ENCODE measurements around the gene SIK2.

The SIK2 gene

GRCh38 chr11:111698852-111699559 is 96.8 kb downstream of the SIK2 start:
- H3K27me3 ChIP-seq (ENCODE audit: insufficient read depth, poor library complexity, severe bottlenecking): no peaks in the 10 kb centered on the region
- ATAC-seq (ENCODE audit: low read depth) (no peak), DNase-seq (ENCODE audit: low spot score) (no peak)
- no peak overlapping the region for H3K4me3 ChIP-seq (ENCODE audit: severe bottlenecking)
- TF ChIP-seq, protein P1, sequence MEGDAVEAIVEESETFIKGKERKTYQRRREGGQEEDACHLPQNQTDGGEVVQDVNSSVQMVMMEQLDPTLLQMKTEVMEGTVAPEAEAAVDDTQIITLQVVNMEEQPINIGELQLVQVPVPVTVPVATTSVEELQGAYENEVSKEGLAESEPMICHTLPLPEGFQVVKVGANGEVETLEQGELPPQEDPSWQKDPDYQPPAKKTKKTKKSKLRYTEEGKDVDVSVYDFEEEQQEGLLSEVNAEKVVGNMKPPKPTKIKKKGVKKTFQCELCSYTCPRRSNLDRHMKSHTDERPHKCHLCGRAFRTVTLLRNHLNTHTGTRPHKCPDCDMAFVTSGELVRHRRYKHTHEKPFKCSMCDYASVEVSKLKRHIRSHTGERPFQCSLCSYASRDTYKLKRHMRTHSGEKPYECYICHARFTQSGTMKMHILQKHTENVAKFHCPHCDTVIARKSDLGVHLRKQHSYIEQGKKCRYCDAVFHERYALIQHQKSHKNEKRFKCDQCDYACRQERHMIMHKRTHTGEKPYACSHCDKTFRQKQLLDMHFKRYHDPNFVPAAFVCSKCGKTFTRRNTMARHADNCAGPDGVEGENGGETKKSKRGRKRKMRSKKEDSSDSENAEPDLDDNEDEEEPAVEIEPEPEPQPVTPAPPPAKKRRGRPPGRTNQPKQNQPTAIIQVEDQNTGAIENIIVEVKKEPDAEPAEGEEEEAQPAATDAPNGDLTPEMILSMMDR (IDR thresholded peaks at IDR 0.05; ENCODE audit: poor library complexity, severe bottlenecking): no peak
- no peaks in the 10 kb centered on the region for H3K4me1 ChIP-seq (ENCODE audit: insufficient read depth, poor library complexity, severe bottlenecking)
- H3K27ac ChIP-seq (ENCODE audit: poor library complexity, severe bottlenecking): no peak overlapping the region
- H3K9me3 ChIP-seq (ENCODE audit: severe bottlenecking): no peaks in the 10 kb centered on the region
- H3K36me3 ChIP-seq (ENCODE audit: low read depth): peaks cover 14% of the 10 kb centered on the region

- no peak overlapping the region for H3K27ac ChIP-seq (ENCODE audit: poor library complexity, severe bottlenecking)
- TF ChIP-seq, protein P1 (IDR thresholded peaks at IDR 0.05; ENCODE audit: poor library complexity, severe bottlenecking): no peak
- no peaks in the 10 kb centered on the region for H3K4me1 ChIP-seq (ENCODE audit: insufficient read depth, poor library complexity, severe bottlenecking)
Measured at GRCh38 chr11:111699579-111700156, 97.4 kb downstream of the SIK2 start.

GRCh38 chr11:111700162-111700561 is 97.9 kb downstream of the SIK2 start:
- ATAC-seq (ENCODE audit: low read depth) (no peak), DNase-seq (ENCODE audit: low spot score) (no peak)
- TF ChIP-seq, protein P1 (IDR thresholded peaks at IDR 0.05; ENCODE audit: poor library complexity, severe bottlenecking): no peak
- H3K9me3 ChIP-seq (ENCODE audit: severe bottlenecking): no peaks in the 10 kb centered on the region
- no peak overlapping the region for H3K27ac ChIP-seq (ENCODE audit: poor library complexity, severe bottlenecking)
- H3K4me1 ChIP-seq (ENCODE audit: insufficient read depth, poor library complexity, severe bottlenecking): no peaks in the 10 kb centered on the region
- no peak overlapping the region for H3K4me3 ChIP-seq (ENCODE audit: severe bottlenecking)
- H3K36me3 ChIP-seq (ENCODE audit: low read depth): peaks cover 19% of the 10 kb centered on the region
- H3K27me3 ChIP-seq (ENCODE audit: insufficient read depth, poor library complexity, severe bottlenecking): no peaks in the 10 kb centered on the region

More at GRCh38 chr11:111699579-111700156, 97.4 kb downstream of the SIK2 start:
- no peak for ATAC-seq (ENCODE audit: low read depth)
- H3K9me3 ChIP-seq (ENCODE audit: severe bottlenecking): no peaks in the 10 kb centered on the region
- no peak overlapping the region for H3K4me3 ChIP-seq (ENCODE audit: severe bottlenecking)
- no peak for DNase-seq (ENCODE audit: low spot score)
- H3K27me3 ChIP-seq (ENCODE audit: insufficient read depth, poor library complexity, severe bottlenecking): no peaks in the 10 kb centered on the region
- H3K36me3 ChIP-seq (ENCODE audit: low read depth): peaks cover 14% of the 10 kb centered on the region

- DNase-seq (ENCODE audit: low spot score): no peak
- Histone ChIP-seq H3K9me3 (ENCODE audit: severe bottlenecking) (no peaks in the 10 kb centered on the region), H3K36me3 (ENCODE audit: low read depth) (peaks cover 34% of the 10 kb centered on the region), H3K4me3 (ENCODE audit: severe bottlenecking) (no peak overlapping the region), H3K27ac (ENCODE audit: poor library complexity, severe bottlenecking) (no peak overlapping the region), H3K27me3 (ENCODE audit: insufficient read depth, poor library complexity, severe bottlenecking) (no peaks in the 10 kb centered on the region), H3K4me1 (ENCODE audit: insufficient read depth, poor library complexity, severe bottlenecking) (peaks cover 9% of the 10 kb centered on the region)
- TF ChIP-seq, protein P1 (IDR thresholded peaks at IDR 0.05; ENCODE audit: poor library complexity, severe bottlenecking): no peak
- ATAC-seq (ENCODE audit: low read depth): no peak
Measured at GRCh38 chr11:111702623-111703022, 100.4 kb downstream of the SIK2 start.

- DNase-seq (ENCODE audit: low spot score) (no peak), ATAC-seq (ENCODE audit: low read depth) (no peak)
- Histone ChIP-seq H3K36me3 (ENCODE audit: low read depth) (peaks cover 39% of the 10 kb centered on the region), H3K9me3 (ENCODE audit: severe bottlenecking) (no peaks in the 10 kb centered on the region), H3K4me3 (ENCODE audit: severe bottlenecking) (no peak overlapping the region), H3K4me1 (ENCODE audit: insufficient read depth, poor library complexity, severe bottlenecking) (peaks cover 9% of the 10 kb centered on the region), H3K27ac (ENCODE audit: poor library complexity, severe bottlenecking) (no peak overlapping the region), H3K27me3 (ENCODE audit: insufficient read depth, poor library complexity, severe bottlenecking) (no peaks in the 10 kb centered on the region)
- TF ChIP-seq, protein P1 (IDR thresholded peaks at IDR 0.05; ENCODE audit: poor library complexity, severe bottlenecking): no peak
Measured at GRCh38 chr11:111703576-111703975, 101.3 kb downstream of the SIK2 start.
